Esophagus squamous epithelium (tissue), 5 donors: ENCODE measurements around the gene OR8K3. TPM values are rescaled to one million over a fixed set of nuclear protein-coding genes. Genes with fewer than 3 reads are reported as not detected.

Source experiments
- DNase-seq: peaks from one replicate; lab custom pipeline; 2025; lab: John Stamatoyannopoulos, UW
- H3K27ac ChIP-seq, 4 donors: fragments of 200-600 bp; sonication (generic); one replicate each; pipeline ENCODE4 v1.5.1; 2016 to 2019; ENCODE audit warnings: mild to moderate bottlenecking in 1 of 4
- H3K27me3 ChIP-seq, 4 donors: fragments of 200-600 bp; sonication (generic); 1 replicate in 3 of 4; 2 replicates in 1 of 4; pipeline versions ENCODE4 v1.5.1 to v1.6.0; 2017 to 2021; ENCODE audit warnings: antibody characterized with exemption in 1 of 4
- H3K36me3 ChIP-seq, 3 donors: fragments of 200-600 bp; sonication (generic); one replicate each; pipeline ENCODE4 v1.5.1; 2016 to 2019
- H3K4me1 ChIP-seq, 3 donors: fragments of 200-600 bp; sonication (generic); one replicate each; pipeline ENCODE4 v1.5.1; 2017 to 2019
- H3K4me3 ChIP-seq, 4 donors: fragments of 200-600 bp; sonication (generic); 1 replicate in 3 of 4; 2 replicates in 1 of 4; pipeline ENCODE4 v1.5.1; 2016 to 2019; ENCODE audit warnings: mild to moderate bottlenecking in 2 of 4, moderate library complexity in 1 of 4
- H3K9me3 ChIP-seq, 3 donors: fragments of 200-600 bp; sonication (generic); one replicate each; pipeline ENCODE4 v1.5.1; 2016 to 2019
- CTCF ChIP-seq, 6 experiments: fragments of 450-650 bp in 4 of 6; fragments of 200-600 bp in 2 of 6; sonication (generic) in 2 of 6; IDR thresholded peaks; one replicate each; pipeline ENCODE4 v1.5.1; 2016 to 2019; ENCODE audit warnings: antibody characterized with exemption in 6 of 6, mild to moderate bottlenecking in 4 of 6, moderate library complexity in 4 of 6
- POLR2A ChIP-seq, 4 donors: fragments of 450-650 bp; IDR thresholded peaks; one replicate each; pipeline ENCODE4 v1.6.1; 2017; ENCODE audit warnings: antibody characterized with exemption in 4 of 4, mild to moderate bottlenecking in 4 of 4, moderate library complexity in 3 of 4
- WGBS, 2 donors: methylation state at CpG; one replicate each; pipeline ENCODE4 v1.1.5; 2018; 5-methylcytosine and 5-hydroxymethylcytosine counted together
- intact Hi-C: fragments of 100-400 bp; cut with DNase I; formaldehyde crosslinking; loops from one replicate; pipeline ENCODE4 v1.15.0; 2022
- total RNA-seq, 4 donors: library from RNA; depleted of rRNA; stranded (reverse); fragments of >200 nt; gene quantifications; one replicate each; pipeline ENCODE4 v1.1.0, GENCODE V29; 2016
- donor health status: DM: yes; HTN: yes; CAD: no.

OR8K3 gene
- total RNA-seq, result not detected

GRCh38 chr11:56314844-56315243 lies at the start of gene OR8K3:
Gene OR8K3 (plus strand): TSS chr11:56315144. CDS start chr11:56318307, 3,163 bp downstream.
- Histone ChIP-seq H3K4me3 (no peak within 1 kb of the TSS), H3K27ac (no peak within 1 kb of the TSS), H3K27me3 (no peaks in the 10 kb centered on the region), H3K9me3 (peaks cover 0 to 15% (median 0%) of the 10 kb centered on the region in 3 donors), H3K36me3 (no peaks in the 10 kb centered on the region), H3K4me1 (no peaks in the 10 kb centered on the region)
- DNase-seq, result no peak
- TF ChIP-seq POLR2A (IDR thresholded peaks at IDR 0.05) (no peak), CTCF (IDR thresholded peaks at IDR 0.05) (no peak)
- intact Hi-C loops, result no loop called here

- TF ChIP-seq CTCF (IDR thresholded peaks at IDR 0.05) (no peak), POLR2A (IDR thresholded peaks at IDR 0.05) (no peak)
- no peaks in the 10 kb centered on the region for H3K36me3 ChIP-seq
- DNase-seq, result no peak
- H3K4me3 ChIP-seq, result no peak overlapping the region
- no peak overlapping the region for H3K27ac ChIP-seq
- H3K9me3 ChIP-seq, result peaks cover 0 to 17% (median 0%) of the 10 kb centered on the region in 3 donors
- WGBS, 2 donors, result 35 to 63% methylated on average over 3 of the region's 3 CpGs
- H3K27me3 ChIP-seq, result no peaks in the 10 kb centered on the region
- intact Hi-C loops, result no loop called here
- no peaks in the 10 kb centered on the region for H3K4me1 ChIP-seq
These were observed 43.9 kb upstream of the OR8K3 start for GRCh38 chr11:56271092-56271491.

- no peaks in the 10 kb centered on the region for H3K27me3 ChIP-seq
- H3K4me3 ChIP-seq, result no peak within 1 kb of the TSS
- H3K9me3 ChIP-seq, result peaks cover 0 to 4% (median 0%) of the 10 kb centered on the region in 3 donors
- no peaks in the 10 kb centered on the region for H3K36me3 ChIP-seq
- no peak for DNase-seq
- intact Hi-C loops, result no loop called here
- TF ChIP-seq CTCF (IDR thresholded peaks at IDR 0.05) (no peak), POLR2A (IDR thresholded peaks at IDR 0.05) (no peak)
- H3K4me1 ChIP-seq, result no peaks in the 10 kb centered on the region
- no peak within 1 kb of the TSS for H3K27ac ChIP-seq
These were observed 41.1 kb upstream of the OR8K3 start, which contains the start of gene OR5T1 for GRCh38 chr11:56273854-56274253. Gene OR5T1 (plus strand): TSS chr11:56274154. CDS start chr11:56275639, 1,485 bp downstream.

- no peaks in the 10 kb centered on the region for H3K27me3 ChIP-seq
- TF ChIP-seq CTCF (IDR thresholded peaks at IDR 0.05), result no peak
- no peak for TF ChIP-seq POLR2A (IDR thresholded peaks at IDR 0.05)
- no peak for DNase-seq
- no peak within 1 kb of the TSS for H3K27ac ChIP-seq
- no peaks in the 10 kb centered on the region for H3K36me3 ChIP-seq
- H3K4me3 ChIP-seq, result no peak within 1 kb of the TSS
- H3K9me3 ChIP-seq, result no peaks in the 10 kb centered on the region
- no peaks in the 10 kb centered on the region for H3K4me1 ChIP-seq
- intact Hi-C loops, result no loop called here
- 40 to 45% methylated on average over 2 of the region's 2 CpGs for WGBS, 2 donors
These were observed 22.8 kb upstream of the OR8K3 start, which contains the start of gene OR8H1 for GRCh38 chr11:56292154-56292553. Gene OR8H1 (minus strand): TSS chr11:56292254. CDS start chr11:56291062, 1,192 bp downstream.

- Histone ChIP-seq H3K27me3 (no peaks in the 10 kb centered on the region), H3K36me3 (no peaks in the 10 kb centered on the region), H3K9me3 (no peaks in the 10 kb centered on the region), H3K27ac (no peak overlapping the region), H3K4me1 (no peaks in the 10 kb centered on the region), H3K4me3 (no peak overlapping the region)
- no peak for TF ChIP-seq POLR2A (IDR thresholded peaks at IDR 0.05)
- no peak for DNase-seq
- intact Hi-C loops, result no loop called here
- WGBS, 2 donors, result 75 to 87% methylated on average over 4 of the region's 4 CpGs
These were observed 18.0 kb upstream of the OR8K3 start for GRCh38 chr11:56296898-56297297.

- WGBS, 2 donors, result 72 to 92% methylated on average over 2 to 3 of the region's 3 CpGs
These were observed 7.1 kb upstream of the OR8K3 start for GRCh38 chr11:56307836-56308235.

More at GRCh38 chr11:56307836-56308235, 7.1 kb upstream of the OR8K3 start:
- DNase-seq, result no peak
- Histone ChIP-seq H3K27me3 (no peaks in the 10 kb centered on the region), H3K36me3 (no peaks in the 10 kb centered on the region), H3K9me3 (peaks cover 0 to 38% (median 0%) of the 10 kb centered on the region in 3 donors), H3K4me3 (no peak overlapping the region), H3K4me1 (no peaks in the 10 kb centered on the region), H3K27ac (no peak overlapping the region)
- intact Hi-C loops, result no loop called here
- no peak for TF ChIP-seq CTCF (IDR thresholded peaks at IDR 0.05)
- no peak for TF ChIP-seq POLR2A (IDR thresholded peaks at IDR 0.05)
